Bronchial epithelial cell (primary cell): Measurements from ENCODE around the gene ZBTB5. TPM values are rescaled to one million over a fixed set of nuclear protein-coding genes. Genes with fewer than 3 reads are reported as not detected.

ENCODE experiments used
- DNase-seq: peaks from one replicate; pipeline ENCODE4 v3.0.0-alpha.2; 2010; ENCODE audit warnings: low read depth
- FAIRE-seq: peaks from 2 replicates; lab custom pipeline; 2011; peaks lifted over from hg19 to GRCh38; lab: Jason Lieb, UNC
- H3K27me3 ChIP-seq: 2 replicates; pipeline ENCODE4 v1.5.1; 2011; ENCODE audit warnings: low read length; ENCODE audit not compliant: control insufficient read depth, insufficient read depth
- H3K36me3 ChIP-seq: 2 replicates; pipeline ENCODE4 v1.5.1; 2011; ENCODE audit warnings: low read length; ENCODE audit not compliant: control insufficient read depth, insufficient read depth
- H3K4me3 ChIP-seq: 2 replicates; pipeline ENCODE4 v1.5.1; 2011; ENCODE audit warnings: mild to moderate bottlenecking, low read depth, low read length, control low read depth
- total RNA-seq: library from RNA; depleted of rRNA; stranded (reverse); fragments of >200 nt; gene quantifications from 2 replicates; pipeline ENCODE4 v1.2.1, GENCODE V29; 2014
- TF ChIP-seq, protein P1 (sequence below): IDR thresholded peaks from 2 replicates; pipeline ENCODE4 v1.5.1; 2011; ENCODE audit warnings: mild to moderate bottlenecking, moderate library complexity, low read length, control low read depth, inconsistent platforms; ENCODE audit not compliant: insufficient read depth, severe bottlenecking

Gene ZBTB5
- total RNA-seq, 1 donor from 2014 or later: 8.2 TPM

- no peaks in the 10 kb centered on the region for H3K36me3 ChIP-seq
- no peaks in the 10 kb centered on the region for H3K27me3 ChIP-seq
- DNase-seq (no peak), FAIRE-seq (no peak)
- H3K4me3 ChIP-seq: no peak overlapping the region
- TF ChIP-seq, protein P1, sequence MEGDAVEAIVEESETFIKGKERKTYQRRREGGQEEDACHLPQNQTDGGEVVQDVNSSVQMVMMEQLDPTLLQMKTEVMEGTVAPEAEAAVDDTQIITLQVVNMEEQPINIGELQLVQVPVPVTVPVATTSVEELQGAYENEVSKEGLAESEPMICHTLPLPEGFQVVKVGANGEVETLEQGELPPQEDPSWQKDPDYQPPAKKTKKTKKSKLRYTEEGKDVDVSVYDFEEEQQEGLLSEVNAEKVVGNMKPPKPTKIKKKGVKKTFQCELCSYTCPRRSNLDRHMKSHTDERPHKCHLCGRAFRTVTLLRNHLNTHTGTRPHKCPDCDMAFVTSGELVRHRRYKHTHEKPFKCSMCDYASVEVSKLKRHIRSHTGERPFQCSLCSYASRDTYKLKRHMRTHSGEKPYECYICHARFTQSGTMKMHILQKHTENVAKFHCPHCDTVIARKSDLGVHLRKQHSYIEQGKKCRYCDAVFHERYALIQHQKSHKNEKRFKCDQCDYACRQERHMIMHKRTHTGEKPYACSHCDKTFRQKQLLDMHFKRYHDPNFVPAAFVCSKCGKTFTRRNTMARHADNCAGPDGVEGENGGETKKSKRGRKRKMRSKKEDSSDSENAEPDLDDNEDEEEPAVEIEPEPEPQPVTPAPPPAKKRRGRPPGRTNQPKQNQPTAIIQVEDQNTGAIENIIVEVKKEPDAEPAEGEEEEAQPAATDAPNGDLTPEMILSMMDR: no peak
These were observed 56.1 kb downstream of the ZBTB5 start for GRCh38 chr9:37408933-37409710.

DNA sequence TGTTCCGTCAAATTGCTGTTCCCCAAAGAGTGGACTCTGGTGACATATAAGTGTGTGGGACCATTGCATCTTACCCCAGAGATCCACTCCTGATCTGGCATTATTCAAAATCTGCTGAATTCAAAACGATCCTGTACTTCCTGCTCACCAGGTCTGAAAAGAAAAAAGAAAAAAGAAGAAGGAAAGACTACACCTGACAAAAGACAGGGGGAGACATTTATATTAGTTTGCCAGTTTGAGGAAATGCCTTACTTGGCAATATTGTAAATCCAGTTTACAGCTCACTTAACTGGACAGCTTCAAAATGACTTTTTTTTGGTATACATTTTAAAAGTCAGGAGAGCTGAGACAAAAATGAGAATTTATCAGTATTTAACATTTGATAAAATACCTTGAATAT is 57.8 kb downstream of the ZBTB5 start:
- no peak for FAIRE-seq
- Histone ChIP-seq H3K36me3 (no peaks in the 10 kb centered on the region), H3K27me3 (no peaks in the 10 kb centered on the region), H3K4me3 (no peak overlapping the region)
- TF ChIP-seq, protein P1: no peak
- DNase-seq: peak; percentile 29

DNA sequence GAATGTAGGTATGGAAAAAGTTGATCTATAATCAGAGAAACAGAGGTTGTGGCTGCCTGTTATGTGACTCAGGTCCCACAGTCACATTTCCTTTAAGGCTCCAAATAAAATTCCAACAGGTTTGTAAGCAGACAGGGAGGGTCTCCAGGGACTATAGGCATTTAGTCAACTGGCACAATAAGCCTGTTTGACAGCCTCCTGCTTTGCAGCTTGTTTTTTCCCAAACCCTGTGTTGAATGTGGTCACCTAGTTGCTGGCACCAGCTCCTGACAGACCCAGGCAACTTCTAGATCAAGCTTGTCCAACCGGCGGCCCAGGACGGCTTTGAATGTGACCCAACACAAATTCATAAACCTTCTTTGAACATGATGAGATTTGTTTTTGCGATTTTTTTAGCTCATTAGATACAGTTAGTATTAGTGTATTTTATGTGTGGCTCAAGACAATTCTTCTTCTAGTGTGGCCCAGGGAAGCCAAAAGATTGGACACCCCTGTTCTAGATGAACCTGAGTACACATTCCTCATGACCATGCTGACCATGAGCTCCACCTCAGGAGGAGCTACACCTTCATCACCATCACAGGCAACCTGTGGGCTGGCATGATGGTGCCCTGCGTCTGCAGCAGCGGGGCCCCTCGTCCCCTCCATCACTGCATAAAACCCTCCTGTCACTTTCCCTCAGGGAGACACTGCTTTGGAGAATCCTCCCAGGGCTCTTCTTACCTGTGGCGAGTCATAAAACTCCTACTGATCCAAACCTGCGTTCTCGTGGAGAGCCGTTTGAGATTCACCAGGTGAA is 58.4 kb downstream of the ZBTB5 start:
- Histone ChIP-seq H3K27me3 (no peaks in the 10 kb centered on the region), H3K4me3 (no peak overlapping the region), H3K36me3 (no peaks in the 10 kb centered on the region)
- FAIRE-seq (no peak), DNase-seq (no peak)
- TF ChIP-seq, protein P1: no peak

GRCh38 chr9:37405764-37406380 is 59.4 kb downstream of the ZBTB5 start:
- Histone ChIP-seq H3K27me3 (no peaks in the 10 kb centered on the region), H3K4me3 (no peak overlapping the region), H3K36me3 (no peaks in the 10 kb centered on the region)
- TF ChIP-seq, protein P1: no peak
- DNase-seq (no peak), FAIRE-seq (no peak)

GRCh38 chr9:37405350-37405749 is 59.9 kb downstream of the ZBTB5 start:
- FAIRE-seq (no peak), DNase-seq (no peak)
- TF ChIP-seq, protein P1: no peak
- Histone ChIP-seq H3K4me3 (no peak overlapping the region), H3K36me3 (no peaks in the 10 kb centered on the region), H3K27me3 (no peaks in the 10 kb centered on the region)
